ENCODE data around the gene TP53RK.

GRCh38 chr20:46640536-46641311 lies 48.5 kb downstream of the TP53RK start:
- TF ChIP-seq CTCF (IDR thresholded peaks at IDR 0.05) (no peak), POLR2A (IDR thresholded peaks at IDR 0.05) (no peak)

Data from Peyer's patch (tissue), 4 donors.